Esophagus muscularis mucosa (tissue), 4 donors: Measurements from ENCODE around the gene HPX. TPM values are rescaled to one million over a fixed set of nuclear protein-coding genes. Genes with fewer than 3 reads are reported as not detected.

Experiments
- DNase-seq: peaks from one replicate; pipeline ENCODE4 v3.0.0-alpha.2; 2017; ENCODE audit errors: extremely low spot score
- H3K27ac ChIP-seq, 4 donors: fragments of 200-600 bp; sonication (generic); replicated peaks in 1 of 4; 1 replicate in 3 of 4; 2 replicates in 1 of 4; pipeline ENCODE4 v1.5.1; 2016 to 2019; ENCODE audit warnings: mild to moderate bottlenecking in 1 of 4
- H3K27me3 ChIP-seq, 4 donors: fragments of 200-600 bp; sonication (generic); one replicate each; pipeline versions ENCODE4 v1.5.1 to v1.6.0; 2016 to 2019
- H3K36me3 ChIP-seq, 4 donors: fragments of 200-600 bp; sonication (generic); one replicate each; pipeline ENCODE4 v1.5.1; 2016 to 2019
- H3K4me1 ChIP-seq, 4 donors: fragments of 200-600 bp; sonication (generic); one replicate each; pipeline ENCODE4 v1.5.1; 2016 to 2019
- H3K4me3 ChIP-seq, 4 donors: fragments of 200-600 bp; sonication (generic); 1 replicate in 2 of 4; 2 replicates in 2 of 4; pipeline ENCODE4 v1.5.1; 2016 to 2019; ENCODE audit warnings: mild to moderate bottlenecking in 4 of 4, moderate library complexity in 1 of 4
- H3K9me3 ChIP-seq, 4 donors: fragments of 200-600 bp; sonication (generic); 1 replicate in 3 of 4; 2 replicates in 1 of 4; pipeline ENCODE4 v1.5.1; 2016 to 2019
- EP300 ChIP-seq: sonication (generic); formaldehyde crosslinking; IDR thresholded peaks from one replicate; pipeline ENCODE4 v1.6.1; 2017; ENCODE audit warnings: antibody characterized with exemption
- POLR2A ChIP-seq: fragments of 450-650 bp; IDR thresholded peaks from one replicate; pipeline ENCODE4 v1.6.1; 2017; ENCODE audit warnings: antibody characterized with exemption, moderate library complexity, mild to moderate bottlenecking, low read depth
- POLR2AphosphoS5 ChIP-seq, 2 donors: sonication (generic); formaldehyde crosslinking; IDR thresholded peaks; one replicate each; pipeline ENCODE4 v1.6.1; 2017; ENCODE audit warnings: antibody characterized with exemption in 2 of 2
- WGBS: methylation state at CpG from one replicate; pipeline ENCODE4 v1.1.5; 2018; 5-methylcytosine and 5-hydroxymethylcytosine counted together
- intact Hi-C: fragments of 100-400 bp; cut with DNase I; formaldehyde crosslinking; loops from one replicate; pipeline ENCODE4 v1.15.1; 2023
- total RNA-seq, 4 donors: library from RNA; depleted of rRNA; stranded (reverse); fragments of >200 nt; gene quantifications; one replicate each; pipeline versions ENCODE4 v1.1.0 to v1.2.1, GENCODE V29; 2016
- TF ChIP-seq, protein P1 (sequence below), 3 experiments: fragments of 200-600 bp in 2 of 3; fragments of 450-650 bp in 1 of 3; sonication (generic) in 2 of 3; IDR thresholded peaks; one replicate each; pipeline ENCODE4 v1.5.1; 2017 to 2019; ENCODE audit warnings: antibody characterized with exemption in 3 of 3, mild to moderate bottlenecking in 2 of 3, moderate library complexity in 1 of 3

Gene HPX
- total RNA-seq, 4 donors from 2014 or later = 0.50 to 1.2 (median 0.69) TPM

DNA sequence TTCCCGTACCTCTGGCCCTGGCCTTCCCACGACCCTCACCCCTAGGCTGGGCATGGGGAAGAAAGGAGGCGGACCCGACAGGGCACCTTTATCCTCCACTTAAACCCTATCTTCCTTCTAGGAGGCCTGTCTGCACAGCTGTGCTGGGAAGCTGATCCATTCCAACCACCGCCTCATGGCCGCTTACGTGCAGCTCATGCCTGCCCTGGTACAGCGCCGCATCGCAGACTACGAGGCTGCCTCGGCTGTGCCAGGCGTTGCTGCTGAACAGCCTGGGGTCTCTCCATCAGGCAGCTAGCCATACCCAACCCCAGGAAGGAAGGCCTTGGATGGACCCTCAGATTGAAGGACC is 41.1 kb upstream of the HPX start:
- 0% methylated on average over 2 of the region's 13 CpGs for WGBS
- no peak for DNase-seq
- intact Hi-C loops = no loop called here
- peaks cover 20 to 46% (median 34%) of the 10 kb centered on the region in 4 donors for H3K4me1 ChIP-seq
- no peaks in the 10 kb centered on the region for H3K27me3 ChIP-seq
- H3K36me3 ChIP-seq = peaks cover 15 to 74% (median 63%) of the 10 kb centered on the region in 4 donors
- H3K27ac ChIP-seq = peak overlapping the region; percentile 91 to 92 (median 91)
- TF ChIP-seq POLR2A = no peak
- TF ChIP-seq, protein P1, sequence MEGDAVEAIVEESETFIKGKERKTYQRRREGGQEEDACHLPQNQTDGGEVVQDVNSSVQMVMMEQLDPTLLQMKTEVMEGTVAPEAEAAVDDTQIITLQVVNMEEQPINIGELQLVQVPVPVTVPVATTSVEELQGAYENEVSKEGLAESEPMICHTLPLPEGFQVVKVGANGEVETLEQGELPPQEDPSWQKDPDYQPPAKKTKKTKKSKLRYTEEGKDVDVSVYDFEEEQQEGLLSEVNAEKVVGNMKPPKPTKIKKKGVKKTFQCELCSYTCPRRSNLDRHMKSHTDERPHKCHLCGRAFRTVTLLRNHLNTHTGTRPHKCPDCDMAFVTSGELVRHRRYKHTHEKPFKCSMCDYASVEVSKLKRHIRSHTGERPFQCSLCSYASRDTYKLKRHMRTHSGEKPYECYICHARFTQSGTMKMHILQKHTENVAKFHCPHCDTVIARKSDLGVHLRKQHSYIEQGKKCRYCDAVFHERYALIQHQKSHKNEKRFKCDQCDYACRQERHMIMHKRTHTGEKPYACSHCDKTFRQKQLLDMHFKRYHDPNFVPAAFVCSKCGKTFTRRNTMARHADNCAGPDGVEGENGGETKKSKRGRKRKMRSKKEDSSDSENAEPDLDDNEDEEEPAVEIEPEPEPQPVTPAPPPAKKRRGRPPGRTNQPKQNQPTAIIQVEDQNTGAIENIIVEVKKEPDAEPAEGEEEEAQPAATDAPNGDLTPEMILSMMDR (IDR thresholded peaks at IDR 0.05) = no peak
- no peak for TF ChIP-seq EP300
- TF ChIP-seq POLR2AphosphoS5 (IDR thresholded peaks at IDR 0.05) = no peak
- H3K4me3 ChIP-seq = peak overlapping the region; percentile 62 to 82 (median 77)
- H3K9me3 ChIP-seq = no peaks in the 10 kb centered on the region

DNA sequence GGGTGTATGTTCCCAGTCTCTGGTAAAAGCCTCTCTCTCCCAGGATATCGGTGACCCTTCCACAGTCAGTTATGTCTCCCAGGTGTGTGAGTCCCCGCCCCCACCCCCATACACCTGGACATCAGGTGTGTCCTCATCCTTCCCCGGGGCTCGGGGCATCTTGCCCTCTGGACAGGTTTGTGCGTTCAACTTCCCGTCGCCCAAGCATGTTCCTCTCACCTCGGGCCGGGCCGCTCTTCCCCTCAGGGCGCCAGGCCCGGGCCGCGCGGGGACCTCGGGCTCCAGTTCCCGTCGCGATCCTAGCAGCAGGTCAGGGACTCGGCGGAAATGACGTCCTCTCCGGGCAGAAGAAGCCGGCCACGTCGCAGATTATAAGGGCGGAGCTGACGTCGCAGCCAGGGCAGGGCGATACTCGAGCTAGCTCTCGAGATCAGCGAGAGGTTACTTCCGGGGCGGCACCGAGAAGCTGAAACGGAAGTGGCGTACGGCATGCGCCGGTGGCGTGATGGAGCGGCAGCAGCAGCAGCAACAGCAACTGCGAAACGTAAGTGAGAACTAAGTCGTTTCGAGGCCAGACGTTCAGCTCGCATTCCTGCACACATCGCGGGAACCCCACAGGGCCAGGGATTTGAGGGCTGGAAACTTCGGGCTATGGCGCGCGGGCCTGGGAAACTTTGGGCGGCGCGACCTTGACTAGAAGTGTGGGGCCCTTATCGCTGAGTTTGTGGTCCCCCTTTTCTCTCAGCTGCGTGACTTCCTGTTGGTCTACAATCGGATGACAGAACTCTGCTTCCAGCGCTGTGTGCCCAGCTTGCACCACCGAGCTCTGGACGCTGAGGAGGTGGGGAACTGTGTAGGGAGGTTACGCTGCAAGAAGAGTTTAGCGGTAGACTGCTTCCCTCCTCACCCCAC is 40.5 kb upstream of the HPX start, which contains the start of the genes ARFIP2 and TIMM10B:
Gene ARFIP2 (minus strand): TSS at position 320 of the 912 bp plus-strand sequence. CDS start 910 bp downstream, outside the sequence.
Gene TIMM10B (plus strand): TSS at position 490 of the 912 bp plus-strand sequence. CDS start 16 bp downstream, at position 506.
- H3K4me1 ChIP-seq = peaks cover 20 to 46% (median 34%) of the 10 kb centered on the region in 4 donors
- H3K4me3 ChIP-seq = peak within 1 kb of the TSS; percentile 62 to 82 (median 77)
- no peaks in the 10 kb centered on the region for H3K27me3 ChIP-seq
- intact Hi-C loops = no loop called here
- DNase-seq = peak; percentile 99
- H3K9me3 ChIP-seq = no peaks in the 10 kb centered on the region
- WGBS = 0% methylated on average over 39 of the region's 66 CpGs
- H3K27ac ChIP-seq = peak within 1 kb of the TSS; percentile 91 to 92 (median 91)
- TF ChIP-seq EP300 (no peak), POLR2AphosphoS5 (IDR thresholded peaks at IDR 0.05) (peak; percentile 99 to 100), POLR2A (peak; percentile 68)
- TF ChIP-seq, protein P1 (IDR thresholded peaks at IDR 0.05) = peak in 1 of 3 experiments; percentile 20
- peaks cover 18 to 74% (median 65%) of the 10 kb centered on the region in 4 donors for H3K36me3 ChIP-seq

DNA sequence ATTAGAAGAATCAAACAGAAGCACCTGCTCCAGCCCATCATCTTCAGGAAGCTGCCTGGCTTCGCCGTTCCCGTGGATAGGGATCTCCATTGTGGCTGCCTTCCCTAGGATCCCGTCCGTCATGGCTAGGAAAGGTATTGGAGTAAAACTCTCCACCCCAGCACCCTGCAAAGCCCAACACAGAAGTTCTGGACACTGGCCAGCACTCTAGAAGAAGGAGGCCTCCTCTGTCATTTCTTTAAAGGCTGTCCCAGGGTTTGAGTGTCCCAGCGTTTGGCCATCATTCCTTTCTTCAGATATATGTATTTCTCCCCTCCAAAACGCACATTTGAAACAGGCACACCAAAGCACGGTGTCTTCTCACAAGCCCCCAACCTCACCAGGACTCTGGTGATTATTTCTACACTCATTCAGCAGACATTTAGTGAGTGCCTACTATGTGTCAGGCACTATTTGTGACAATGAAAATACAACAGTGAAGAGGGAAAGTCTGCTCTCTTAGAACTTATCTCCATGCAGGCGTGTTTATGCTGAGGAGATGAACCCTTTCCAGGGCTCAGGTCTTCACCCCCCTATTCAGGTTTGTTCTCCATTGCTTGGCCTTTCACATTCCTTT is 39.6 kb upstream of the HPX start:
- DNase-seq = no peak
- peak overlapping the region; percentile 62 to 82 (median 77) for H3K4me3 ChIP-seq
- no peaks in the 10 kb centered on the region for H3K27me3 ChIP-seq
- H3K36me3 ChIP-seq = peaks cover 18 to 67% (median 58%) of the 10 kb centered on the region in 4 donors
- 51% methylated on average over 9 of the region's 9 CpGs for WGBS
- TF ChIP-seq, protein P1 (IDR thresholded peaks at IDR 0.05) = no peak
- TF ChIP-seq POLR2AphosphoS5 (IDR thresholded peaks at IDR 0.05) = no peak
- TF ChIP-seq POLR2A = no peak
- no peak for TF ChIP-seq EP300
- peaks cover 20 to 46% (median 34%) of the 10 kb centered on the region in 4 donors for H3K4me1 ChIP-seq
- intact Hi-C loops = no loop called here
- H3K9me3 ChIP-seq = no peaks in the 10 kb centered on the region
- H3K27ac ChIP-seq = peak overlapping the region; percentile 91 to 92 (median 91)

DNA sequence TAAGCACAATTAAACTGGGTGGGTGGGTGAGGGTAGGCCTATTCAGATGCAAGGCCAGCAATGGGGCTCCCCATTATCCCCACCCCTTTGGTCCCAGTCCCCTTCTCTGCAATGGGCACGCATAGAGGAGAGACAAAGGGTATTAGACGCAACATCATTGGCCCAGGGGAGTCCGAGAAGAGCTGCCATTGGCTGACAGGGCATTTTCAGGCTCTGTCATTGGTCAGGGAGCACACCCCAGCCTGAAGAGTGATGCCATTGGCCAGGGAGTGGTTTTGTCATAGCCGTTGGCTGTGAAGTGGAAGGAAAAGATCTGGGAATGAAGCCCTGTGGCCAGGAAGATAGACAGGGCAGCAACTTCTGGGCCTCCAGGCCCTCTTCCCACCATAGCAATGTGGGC is 35.8 kb upstream of the HPX start:
- H3K4me1 ChIP-seq = peaks cover 14 to 55% (median 41%) of the 10 kb centered on the region in 4 donors
- DNase-seq = no peak
- H3K9me3 ChIP-seq = no peaks in the 10 kb centered on the region
- intact Hi-C loops = loop anchor here (10.0 kb wide), 1 partner anchor 128 kb away; the partner anchor contains the start of genes ILK and RRP8
- H3K27ac ChIP-seq = no peak overlapping the region
- TF ChIP-seq EP300 = no peak
- TF ChIP-seq, protein P1 (IDR thresholded peaks at IDR 0.05) = no peak
- no peak for TF ChIP-seq POLR2A
- no peak for TF ChIP-seq POLR2AphosphoS5 (IDR thresholded peaks at IDR 0.05)
- H3K27me3 ChIP-seq = no peaks in the 10 kb centered on the region
- H3K4me3 ChIP-seq = no peak overlapping the region
- H3K36me3 ChIP-seq = peaks cover 18 to 35% (median 31%) of the 10 kb centered on the region in 4 donors
- 100% methylated on average over 3 of the region's 4 CpGs for WGBS
